HG03342 (cell line): ENCODE measurements around the gene C19orf44.
A peak's percentile ranks its signal among the peaks of the same experiment; 100 is the strongest.
"Not testable (repeated sequence)": the region's sequence is repeated elsewhere in the genome, so short reads cannot be mapped to it uniquely, and the experiment has no call there.

Experiments
- ATAC-seq: cut with Tn5 transposase; IDR thresholded peaks from one replicate; pipeline ENCODE4 v1.9.1; 2021; ENCODE audit warnings: mild to moderate bottlenecking, moderate library complexity; ENCODE audit not compliant: unreplicated experiment

C19orf44 gene

DNA sequence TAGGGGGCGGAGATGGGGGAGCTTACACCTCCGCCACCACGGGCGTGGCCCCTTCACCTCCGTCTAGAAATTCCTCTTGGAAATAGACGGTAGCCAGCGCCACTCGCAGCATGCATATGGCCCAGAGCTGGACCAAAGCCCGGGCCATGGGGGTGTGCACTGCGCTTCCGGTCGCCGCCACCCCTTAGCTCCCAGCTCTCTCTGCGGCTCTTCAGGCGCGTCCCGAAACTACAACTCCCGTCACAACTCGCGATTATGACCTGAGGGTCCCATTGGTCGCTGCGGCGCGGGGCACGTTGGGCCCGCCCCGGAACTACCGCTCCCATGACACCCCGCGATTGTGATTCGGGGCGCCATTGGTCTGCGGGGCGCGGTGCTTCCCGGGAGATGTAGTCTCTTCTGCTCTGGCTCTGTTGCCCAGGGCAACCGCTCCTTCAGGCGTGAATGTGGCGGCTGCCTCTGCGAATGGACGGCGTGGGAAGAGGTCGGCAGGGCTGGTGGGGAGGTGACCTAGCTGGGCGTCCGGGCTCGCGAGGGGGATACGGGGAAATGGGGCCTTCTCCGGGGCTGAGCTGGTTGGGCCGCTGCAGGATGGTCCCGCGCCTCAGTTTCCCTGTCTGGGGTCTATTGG, at the start of gene C19orf44, which contains the start of gene CALR3:
Gene C19orf44, plus strand, starts transcription at position 413 of the 631 bp plus-strand sequence. CDS start 4,399 bp downstream, outside the sequence.
Gene CALR3, minus strand, starts transcription at position 186 of the 631 bp plus-strand sequence. Its CDS starts 38 bp downstream, at position 148.
- peak; percentile 94 for ATAC-seq

DNA sequence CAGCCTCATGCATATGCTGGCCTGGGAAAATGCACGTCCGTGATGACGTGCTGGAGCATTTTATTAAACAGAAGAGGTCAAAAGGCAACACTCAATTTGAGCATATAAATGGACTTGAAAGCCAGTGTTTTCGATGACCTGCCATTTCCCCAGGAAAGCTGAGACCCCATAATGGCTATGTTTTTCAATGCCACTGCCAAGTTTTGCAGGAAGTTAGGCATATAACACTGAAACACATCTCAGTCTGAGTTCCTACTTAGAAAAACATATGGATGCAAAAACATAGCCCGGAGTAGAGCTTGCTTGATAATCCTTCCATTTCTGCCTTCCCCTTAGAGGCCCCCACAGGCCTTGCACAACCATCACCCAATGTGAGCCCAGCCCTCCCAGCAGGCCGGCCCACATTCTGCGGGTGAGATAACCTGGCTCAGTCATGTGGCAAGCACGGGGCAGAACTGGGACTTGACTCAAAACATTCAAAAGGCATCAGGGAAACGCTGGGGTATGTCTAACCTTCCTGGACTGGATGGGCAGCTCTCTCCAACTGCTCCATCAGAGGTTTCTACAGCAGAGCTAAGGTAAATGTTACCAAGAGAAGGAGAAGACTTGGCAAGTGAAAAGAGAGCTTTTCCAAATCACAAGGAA, 49.3 kb upstream of the C19orf44 start:
- no peak for ATAC-seq

DNA sequence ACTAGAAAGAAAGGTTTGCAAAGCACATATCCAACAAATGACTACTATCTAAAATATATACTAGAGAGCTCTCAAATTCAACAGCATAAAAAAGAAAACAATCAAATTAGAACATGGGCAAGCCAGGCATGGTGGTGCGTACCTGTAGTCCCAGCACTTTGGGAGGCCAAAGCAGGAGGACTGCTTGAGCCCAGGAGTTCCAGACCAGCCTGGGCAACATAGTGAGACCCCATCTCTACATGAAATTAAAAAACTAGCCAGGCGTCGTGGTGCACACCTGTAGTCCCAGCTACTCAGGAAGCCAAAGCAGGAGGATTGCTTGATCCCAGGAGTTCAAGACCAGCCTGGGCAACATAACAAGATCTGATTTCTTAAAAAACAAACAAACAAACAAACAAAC, 47.3 kb upstream of the C19orf44 start:
- not testable (repeated sequence) for ATAC-seq

GRCh38 chr19:16449330-16449961, 46.7 kb upstream of the C19orf44 start:
- ATAC-seq, result no peak

DNA sequence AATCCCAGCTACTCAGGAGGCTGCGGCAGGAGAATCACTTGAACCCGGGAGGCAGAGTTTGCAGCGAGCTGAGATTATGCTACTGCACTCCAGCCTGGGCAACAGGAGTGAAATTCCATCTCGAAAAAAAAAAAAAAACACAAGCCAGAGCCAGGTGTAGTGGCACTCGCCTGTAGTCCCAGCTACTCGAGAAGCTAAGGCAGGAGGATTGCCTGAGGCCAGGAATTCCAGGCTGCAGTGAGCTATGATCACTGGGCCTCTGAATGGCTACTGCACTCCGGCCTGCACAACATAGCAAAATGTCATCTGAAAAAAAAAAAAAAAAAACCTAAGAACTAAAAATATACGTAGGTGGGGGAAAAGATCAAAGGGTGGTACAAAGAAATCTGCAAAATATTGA, 43.9 kb upstream of the C19orf44 start:
- no peak for ATAC-seq

DNA sequence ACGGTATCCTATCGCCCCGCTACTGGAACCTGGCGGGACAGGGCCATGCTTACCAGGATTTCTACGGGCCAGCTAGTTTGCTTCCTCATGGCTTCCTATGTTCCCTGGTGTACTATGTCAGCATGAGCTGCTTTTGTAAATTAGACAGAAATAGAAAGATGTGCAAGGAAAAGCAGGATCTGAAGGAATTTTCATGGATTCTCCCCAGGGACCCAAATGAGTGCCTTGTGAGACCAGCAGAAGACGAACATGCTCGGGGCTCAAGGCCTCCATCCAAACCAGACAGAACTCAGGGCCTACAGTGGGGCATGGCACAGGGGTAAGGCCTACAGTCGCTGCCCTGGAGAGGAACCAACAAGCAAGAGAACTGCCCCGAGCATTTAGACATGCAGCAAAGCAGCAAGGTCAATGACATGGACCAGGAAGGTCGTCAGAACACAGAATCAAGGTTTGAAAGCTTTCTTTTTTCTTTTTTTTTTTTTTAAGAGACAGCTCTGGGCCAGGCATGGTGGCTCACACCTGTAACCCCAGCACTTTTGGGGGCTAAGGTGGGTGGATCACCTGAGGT, 41.8 kb upstream of the C19orf44 start:
- ATAC-seq, result no peak

DNA sequence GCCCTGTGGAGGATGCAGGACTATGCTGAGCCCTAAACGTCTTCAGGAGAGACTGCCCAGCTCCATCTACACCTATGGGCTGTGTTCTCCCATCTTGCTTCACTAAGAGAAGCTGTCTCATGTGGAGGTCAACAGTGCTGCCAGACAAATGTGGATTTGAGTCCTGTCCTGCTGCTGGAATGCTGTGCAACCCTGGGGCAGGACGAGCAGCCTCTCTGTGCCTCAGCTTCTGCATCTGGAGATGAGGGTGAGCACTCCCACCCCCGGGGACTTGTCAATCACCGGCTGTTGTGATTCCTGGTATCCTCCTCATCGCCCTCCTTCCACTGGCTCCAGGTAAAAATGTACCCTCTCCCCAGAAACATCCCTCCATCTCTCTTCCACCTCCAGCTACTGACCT, 40.7 kb upstream of the C19orf44 start:
- ATAC-seq, result no peak

DNA sequence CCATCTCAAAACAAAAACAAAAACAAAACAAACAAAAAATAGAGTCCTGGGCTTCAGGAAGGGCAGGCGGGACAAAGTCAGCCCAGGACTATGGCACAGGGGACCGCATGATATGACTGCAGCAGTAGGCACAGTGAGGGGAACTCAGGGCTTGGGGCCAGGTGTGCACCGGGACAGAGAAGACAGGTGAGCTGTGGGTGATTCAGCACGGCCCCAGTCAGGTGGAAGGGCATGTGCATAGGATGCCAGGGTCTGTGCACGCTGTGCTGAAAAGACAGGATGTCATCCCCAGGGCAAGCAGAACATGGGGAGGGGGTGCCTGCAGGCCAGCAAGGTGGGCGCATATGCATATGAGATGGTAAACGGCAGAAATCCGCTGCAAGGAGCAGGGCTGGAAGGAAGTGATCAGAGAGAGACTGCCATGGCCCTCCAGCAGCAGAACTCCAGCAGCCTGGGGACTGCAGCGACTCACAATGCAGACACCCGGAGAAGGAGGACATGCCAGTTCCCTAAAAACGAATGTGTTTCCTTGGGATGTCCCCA, 39.5 kb upstream of the C19orf44 start:
- ATAC-seq, result no peak

DNA sequence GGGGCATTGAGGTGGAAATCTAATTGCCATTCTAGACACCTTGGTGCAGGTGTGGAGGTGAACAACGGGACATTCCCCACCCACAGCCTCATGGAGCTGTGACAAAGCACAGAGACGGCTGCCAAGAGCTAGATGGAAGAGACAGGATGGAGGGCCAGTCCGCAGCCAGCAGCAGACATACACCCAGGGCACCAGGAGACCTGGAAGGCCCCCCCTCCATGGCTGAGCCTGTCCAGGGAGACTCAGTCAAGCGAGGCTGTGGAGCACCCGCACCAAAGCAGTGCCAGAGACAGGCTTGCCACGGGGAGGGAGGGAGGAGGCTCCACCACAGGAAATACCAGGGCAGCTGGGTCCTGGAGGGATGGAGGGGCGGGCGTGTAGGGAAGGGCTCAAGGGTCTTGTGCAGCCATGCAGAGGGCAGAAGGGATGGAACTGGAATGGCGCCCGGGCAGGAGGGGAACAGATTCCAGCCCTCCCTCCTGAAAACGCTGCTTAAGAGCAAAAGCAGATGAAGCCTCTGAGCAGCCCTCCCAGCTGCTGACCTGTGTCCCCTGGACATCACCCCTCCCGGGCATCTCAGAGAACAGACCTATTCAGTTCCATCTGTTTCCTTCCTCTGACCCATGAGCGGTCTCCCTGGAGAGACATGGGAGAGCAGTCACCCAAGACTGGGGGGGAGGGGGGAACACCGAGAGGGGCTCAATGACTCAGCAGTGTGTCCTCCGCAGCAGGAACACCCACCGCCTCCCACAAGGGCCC, 38.8 kb upstream of the C19orf44 start:
- ATAC-seq, result no peak

- no peak for ATAC-seq
Measured at GRCh38 chr19:16457954-16458331, 38.3 kb upstream of the C19orf44 start.

GRCh38 chr19:16458391-16459341, 37.5 kb upstream of the C19orf44 start:
- ATAC-seq, result no peak

- ATAC-seq, result no peak
Measured at GRCh38 chr19:16459680-16460079, 36.5 kb upstream of the C19orf44 start.

DNA sequence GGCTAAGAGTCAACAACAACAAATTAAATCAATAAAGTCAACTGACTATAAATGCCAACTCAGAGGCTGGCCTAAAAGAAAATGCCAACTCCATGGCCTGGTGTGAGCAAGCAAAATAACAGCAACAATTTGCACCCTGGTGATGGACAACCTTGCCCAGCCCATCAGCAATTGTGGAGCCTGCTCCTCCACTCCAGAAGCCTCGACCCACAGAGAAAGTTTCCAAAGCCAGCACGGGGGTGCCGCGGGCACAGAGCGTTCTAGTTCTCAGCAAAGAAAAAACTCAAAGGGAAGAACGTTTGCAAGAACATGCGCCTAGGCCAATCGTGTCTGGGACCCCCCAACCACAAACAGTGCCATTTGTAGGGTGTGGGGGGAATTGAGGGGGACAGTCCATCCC, 35.7 kb upstream of the C19orf44 start:
- no peak for ATAC-seq

- ATAC-seq, result no peak
Measured at GRCh38 chr19:16461630-16462051, 34.6 kb upstream of the C19orf44 start.

GRCh38 chr19:16462757-16463250, 33.4 kb upstream of the C19orf44 start:
- no peak for ATAC-seq

- no peak for ATAC-seq
Measured at GRCh38 chr19:16463341-16463990, 32.7 kb upstream of the C19orf44 start.

- no peak for ATAC-seq
Measured at GRCh38 chr19:16463991-16464575, 32.1 kb upstream of the C19orf44 start.

DNA sequence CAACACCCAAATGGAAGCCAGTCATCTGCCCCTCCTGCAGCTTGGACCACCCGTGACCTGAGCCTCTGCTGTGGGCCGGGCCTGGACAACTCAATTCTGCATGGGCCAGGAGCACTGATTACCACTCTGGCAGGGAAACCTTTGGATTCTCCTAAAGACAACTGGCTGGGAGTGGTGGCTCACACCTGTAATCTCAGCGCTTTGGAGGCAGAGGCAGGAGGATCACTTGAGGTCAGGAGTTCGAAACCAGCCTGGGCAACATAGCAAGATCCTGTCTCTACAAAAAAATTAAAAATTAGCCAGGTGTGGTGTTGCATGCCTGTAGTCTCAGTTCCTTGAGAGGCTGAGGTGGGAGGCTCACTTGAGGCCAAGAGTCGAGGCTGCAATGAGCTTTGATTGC, 31.0 kb upstream of the C19orf44 start:
- ATAC-seq, result no peak
